ENCODE data around the gene IGSF3.

DNA sequence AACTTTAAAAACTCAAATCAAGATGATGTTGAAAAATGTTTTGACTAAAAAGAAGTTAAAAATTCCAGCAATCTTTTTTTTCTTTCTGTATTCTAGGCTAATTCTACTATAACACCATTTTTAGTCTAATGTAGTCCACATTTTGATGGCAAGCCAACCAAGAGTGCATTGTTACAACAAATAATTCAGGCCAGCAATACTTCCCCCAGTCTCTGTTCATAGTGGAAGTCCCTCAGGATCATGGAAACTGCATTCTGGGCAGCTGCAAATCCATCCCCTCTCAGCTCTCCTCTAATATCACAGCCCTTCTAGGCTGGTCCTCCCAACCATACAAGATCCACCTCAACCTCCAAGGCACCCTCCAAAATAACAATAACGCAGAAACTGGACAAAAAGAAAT, 89.0 kb downstream of the IGSF3 start:
- TF ChIP-seq, protein P1, sequence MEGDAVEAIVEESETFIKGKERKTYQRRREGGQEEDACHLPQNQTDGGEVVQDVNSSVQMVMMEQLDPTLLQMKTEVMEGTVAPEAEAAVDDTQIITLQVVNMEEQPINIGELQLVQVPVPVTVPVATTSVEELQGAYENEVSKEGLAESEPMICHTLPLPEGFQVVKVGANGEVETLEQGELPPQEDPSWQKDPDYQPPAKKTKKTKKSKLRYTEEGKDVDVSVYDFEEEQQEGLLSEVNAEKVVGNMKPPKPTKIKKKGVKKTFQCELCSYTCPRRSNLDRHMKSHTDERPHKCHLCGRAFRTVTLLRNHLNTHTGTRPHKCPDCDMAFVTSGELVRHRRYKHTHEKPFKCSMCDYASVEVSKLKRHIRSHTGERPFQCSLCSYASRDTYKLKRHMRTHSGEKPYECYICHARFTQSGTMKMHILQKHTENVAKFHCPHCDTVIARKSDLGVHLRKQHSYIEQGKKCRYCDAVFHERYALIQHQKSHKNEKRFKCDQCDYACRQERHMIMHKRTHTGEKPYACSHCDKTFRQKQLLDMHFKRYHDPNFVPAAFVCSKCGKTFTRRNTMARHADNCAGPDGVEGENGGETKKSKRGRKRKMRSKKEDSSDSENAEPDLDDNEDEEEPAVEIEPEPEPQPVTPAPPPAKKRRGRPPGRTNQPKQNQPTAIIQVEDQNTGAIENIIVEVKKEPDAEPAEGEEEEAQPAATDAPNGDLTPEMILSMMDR (IDR thresholded peaks at IDR 0.05), result no peak
- TF ChIP-seq POLR2A (IDR thresholded peaks at IDR 0.05), result no peak
- no peak for TF ChIP-seq POLR2AphosphoS5 (IDR thresholded peaks at IDR 0.05)
